ENCODE results near the gene CYP4B1.

DNA sequence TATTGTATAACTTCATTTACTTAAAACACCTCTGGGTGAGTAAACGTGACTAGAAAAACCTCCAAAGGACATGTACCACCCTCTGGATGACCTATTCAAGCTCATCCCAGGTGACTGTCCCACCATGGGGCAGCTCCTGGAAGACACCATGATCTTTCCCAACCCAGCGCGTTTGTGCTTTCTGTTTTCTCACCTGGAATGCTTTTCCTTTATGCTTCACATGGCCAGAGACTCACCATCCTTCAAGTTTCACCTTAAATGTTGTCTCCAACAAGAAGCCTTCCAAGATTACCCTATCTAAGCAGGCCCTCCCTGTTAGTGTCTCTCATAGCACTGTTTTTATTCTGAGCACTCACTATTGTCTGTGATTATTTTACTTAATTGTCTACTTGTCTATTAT is 11.1 kb downstream of the CYP4B1 start:
- TF ChIP-seq POLR2AphosphoS5 (IDR thresholded peaks at IDR 0.05), result no peak
- TF ChIP-seq, protein P1, sequence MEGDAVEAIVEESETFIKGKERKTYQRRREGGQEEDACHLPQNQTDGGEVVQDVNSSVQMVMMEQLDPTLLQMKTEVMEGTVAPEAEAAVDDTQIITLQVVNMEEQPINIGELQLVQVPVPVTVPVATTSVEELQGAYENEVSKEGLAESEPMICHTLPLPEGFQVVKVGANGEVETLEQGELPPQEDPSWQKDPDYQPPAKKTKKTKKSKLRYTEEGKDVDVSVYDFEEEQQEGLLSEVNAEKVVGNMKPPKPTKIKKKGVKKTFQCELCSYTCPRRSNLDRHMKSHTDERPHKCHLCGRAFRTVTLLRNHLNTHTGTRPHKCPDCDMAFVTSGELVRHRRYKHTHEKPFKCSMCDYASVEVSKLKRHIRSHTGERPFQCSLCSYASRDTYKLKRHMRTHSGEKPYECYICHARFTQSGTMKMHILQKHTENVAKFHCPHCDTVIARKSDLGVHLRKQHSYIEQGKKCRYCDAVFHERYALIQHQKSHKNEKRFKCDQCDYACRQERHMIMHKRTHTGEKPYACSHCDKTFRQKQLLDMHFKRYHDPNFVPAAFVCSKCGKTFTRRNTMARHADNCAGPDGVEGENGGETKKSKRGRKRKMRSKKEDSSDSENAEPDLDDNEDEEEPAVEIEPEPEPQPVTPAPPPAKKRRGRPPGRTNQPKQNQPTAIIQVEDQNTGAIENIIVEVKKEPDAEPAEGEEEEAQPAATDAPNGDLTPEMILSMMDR (IDR thresholded peaks at IDR 0.05), result no peak
